ENCODE results near the gene ELOA. TPM values are rescaled to one million over a fixed set of nuclear protein-coding genes. Genes with fewer than 3 reads are reported as not detected.
"Not testable (repeated sequence)": the region's sequence is repeated elsewhere in the genome, so short reads cannot be mapped to it uniquely, and the experiment has no call there.

Gene ELOA
- total RNA-seq, 4 donors from 2014 or later, result 26.3 to 43.7 (median 31.2) TPM

- peaks cover 0 to 24% (median 18%) of the 10 kb centered on the region in 4 donors for H3K4me1 ChIP-seq
- peak overlapping the region in 2 of 4 donors; percentile 72 to 91 for H3K4me3 ChIP-seq
- no peaks in the 10 kb centered on the region for H3K9me3 ChIP-seq
- H3K36me3 ChIP-seq, result peaks cover 0 to 19% (median 0%) of the 10 kb centered on the region in 3 donors
- H3K27ac ChIP-seq, result peak overlapping the region in 3 of 4 donors; percentile 93 to 97 (median 95)
- DNase-seq, result peak in 1 of 3 donors; percentile 50
- no peaks in the 10 kb centered on the region for H3K27me3 ChIP-seq
- TF ChIP-seq, protein P1, sequence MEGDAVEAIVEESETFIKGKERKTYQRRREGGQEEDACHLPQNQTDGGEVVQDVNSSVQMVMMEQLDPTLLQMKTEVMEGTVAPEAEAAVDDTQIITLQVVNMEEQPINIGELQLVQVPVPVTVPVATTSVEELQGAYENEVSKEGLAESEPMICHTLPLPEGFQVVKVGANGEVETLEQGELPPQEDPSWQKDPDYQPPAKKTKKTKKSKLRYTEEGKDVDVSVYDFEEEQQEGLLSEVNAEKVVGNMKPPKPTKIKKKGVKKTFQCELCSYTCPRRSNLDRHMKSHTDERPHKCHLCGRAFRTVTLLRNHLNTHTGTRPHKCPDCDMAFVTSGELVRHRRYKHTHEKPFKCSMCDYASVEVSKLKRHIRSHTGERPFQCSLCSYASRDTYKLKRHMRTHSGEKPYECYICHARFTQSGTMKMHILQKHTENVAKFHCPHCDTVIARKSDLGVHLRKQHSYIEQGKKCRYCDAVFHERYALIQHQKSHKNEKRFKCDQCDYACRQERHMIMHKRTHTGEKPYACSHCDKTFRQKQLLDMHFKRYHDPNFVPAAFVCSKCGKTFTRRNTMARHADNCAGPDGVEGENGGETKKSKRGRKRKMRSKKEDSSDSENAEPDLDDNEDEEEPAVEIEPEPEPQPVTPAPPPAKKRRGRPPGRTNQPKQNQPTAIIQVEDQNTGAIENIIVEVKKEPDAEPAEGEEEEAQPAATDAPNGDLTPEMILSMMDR (IDR thresholded peaks at IDR 0.05), result no peak
- no peak for TF ChIP-seq POLR2A (IDR thresholded peaks at IDR 0.05)
Observed at GRCh38 chr1:23801876-23802275, 58.6 kb downstream of the ELOA start.

GRCh38 chr1:23802809-23803342 is 59.6 kb downstream of the ELOA start:
- H3K36me3 ChIP-seq, H3K27ac ChIP-seq: not testable (repeated sequence)

GRCh38 chr1:23803674-23804073 is 60.4 kb downstream of the ELOA start:
- peak in 1 of 3 donors; percentile 11 for DNase-seq

More at GRCh38 chr1:23802809-23803342, 59.6 kb downstream of the ELOA start:
- DNase-seq, result peak in 1 of 3 donors; percentile 2
- H3K4me1 ChIP-seq, result peaks cover 0 to 24% (median 18%) of the 10 kb centered on the region in 4 donors
- H3K4me3 ChIP-seq, H3K9me3 ChIP-seq, H3K27me3 ChIP-seq: not testable (repeated sequence)

DNA sequence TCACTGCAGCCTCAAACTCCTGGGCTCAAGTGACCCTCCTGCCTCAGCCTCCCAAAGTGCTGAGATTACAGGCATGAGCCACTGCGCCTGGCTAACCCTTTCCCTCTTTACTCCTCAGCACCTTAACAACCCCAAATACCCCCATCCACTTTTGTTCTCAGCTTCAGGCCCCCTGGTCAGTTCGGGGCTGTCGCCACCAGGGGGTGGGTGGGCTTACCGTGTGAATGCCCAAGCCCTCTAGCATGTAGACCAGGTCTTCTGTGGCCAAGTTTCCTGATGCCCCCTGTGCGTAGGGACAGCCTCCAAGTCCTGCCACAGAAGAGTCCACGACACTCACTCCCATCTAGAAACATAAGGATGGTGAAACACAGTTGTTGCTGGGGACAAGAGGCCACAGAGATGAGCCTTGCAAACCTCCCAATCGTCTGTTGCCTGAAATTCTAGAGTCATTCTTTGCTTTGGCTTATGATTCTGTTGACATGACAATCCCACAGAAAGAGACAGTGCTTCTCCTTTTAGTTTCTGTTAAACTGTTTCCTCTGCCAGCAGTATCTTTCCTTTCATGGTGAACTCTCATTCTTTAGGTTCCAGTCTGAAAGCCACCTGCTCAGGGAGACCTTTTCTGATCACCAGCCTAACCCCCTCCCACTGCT is 61.0 kb downstream of the ELOA start:
- Histone ChIP-seq H3K9me3 (no peaks in the 10 kb centered on the region), H3K4me1 (peaks cover 0 to 15% (median 15%) of the 10 kb centered on the region in 4 donors), H3K27me3 (no peaks in the 10 kb centered on the region), H3K36me3 (peaks cover 0 to 6% (median 0%) of the 10 kb centered on the region in 3 donors), H3K27ac (peak overlapping the region in 1 of 4 donors; percentile 3), H3K4me3 (no peak overlapping the region)
- peak in 1 of 3 donors; percentile 24 for DNase-seq
- TF ChIP-seq POLR2A (IDR thresholded peaks at IDR 0.05), result no peak
- TF ChIP-seq, protein P1 (IDR thresholded peaks at IDR 0.05), result no peak

More at GRCh38 chr1:23803674-23804073, 60.4 kb downstream of the ELOA start:
- no peaks in the 10 kb centered on the region for H3K9me3 ChIP-seq
- TF ChIP-seq, protein P1 (IDR thresholded peaks at IDR 0.05), result no peak
- TF ChIP-seq POLR2A (IDR thresholded peaks at IDR 0.05), result no peak
- H3K27ac ChIP-seq, result no peak overlapping the region
- H3K4me1 ChIP-seq, result peaks cover 0 to 22% (median 18%) of the 10 kb centered on the region in 4 donors
- no peak overlapping the region for H3K4me3 ChIP-seq
- H3K27me3 ChIP-seq, result no peaks in the 10 kb centered on the region
- H3K36me3 ChIP-seq, result peaks cover 0 to 6% (median 0%) of the 10 kb centered on the region in 3 donors

DNA sequence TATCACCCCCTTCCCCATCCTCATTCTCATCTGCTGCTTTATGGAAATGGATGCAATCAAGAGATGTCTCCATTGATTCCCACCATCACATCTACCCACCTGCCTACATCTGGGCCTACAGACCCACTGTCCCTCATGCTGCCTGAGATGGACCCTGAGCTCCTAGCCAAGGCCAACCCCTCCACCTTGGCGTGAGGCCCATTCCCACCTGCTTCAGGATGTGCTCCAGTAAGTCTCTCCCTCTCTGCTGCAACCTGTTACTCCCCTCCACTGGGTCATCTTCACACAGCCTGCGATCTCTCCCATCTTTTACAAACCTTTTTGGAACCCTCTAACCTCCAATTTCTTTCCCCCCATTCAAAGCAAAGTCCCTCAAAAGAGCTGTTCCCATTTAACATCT is 61.8 kb downstream of the ELOA start:
- peaks cover 0 to 6% (median 0%) of the 10 kb centered on the region in 3 donors for H3K36me3 ChIP-seq
- H3K27ac ChIP-seq, result no peak overlapping the region
- DNase-seq, result peak in 1 of 3 donors; percentile 19
- no peak for TF ChIP-seq POLR2A (IDR thresholded peaks at IDR 0.05)
- TF ChIP-seq, protein P1 (IDR thresholded peaks at IDR 0.05), result no peak
- H3K9me3 ChIP-seq, result no peaks in the 10 kb centered on the region
- peaks cover 0 to 15% (median 13%) of the 10 kb centered on the region in 4 donors for H3K4me1 ChIP-seq
- no peak overlapping the region for H3K4me3 ChIP-seq
- no peaks in the 10 kb centered on the region for H3K27me3 ChIP-seq

DNA sequence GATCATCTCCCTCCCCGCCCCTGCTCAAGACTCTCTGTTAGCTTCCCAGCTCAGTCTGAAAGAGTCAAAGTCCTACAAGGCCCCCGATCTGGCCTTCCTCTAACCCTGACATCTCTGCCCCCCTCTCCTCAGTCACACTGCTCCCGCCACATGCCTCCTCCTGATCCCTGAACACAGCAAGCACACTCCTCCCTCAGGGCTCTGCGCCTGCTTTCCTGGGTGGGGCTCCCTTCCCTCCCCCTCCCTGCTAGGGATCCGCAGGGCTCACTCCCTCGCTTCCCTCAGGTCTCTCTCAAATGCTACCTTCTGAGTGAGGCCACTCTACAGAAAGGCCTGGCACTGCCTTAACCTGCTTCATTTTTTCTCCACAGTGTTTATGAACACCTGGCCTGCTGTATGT is 63.0 kb downstream of the ELOA start:
- TF ChIP-seq, protein P1 (IDR thresholded peaks at IDR 0.05), result no peak
- TF ChIP-seq POLR2A (IDR thresholded peaks at IDR 0.05), result no peak
- H3K27ac ChIP-seq, result no peak overlapping the region
- H3K36me3 ChIP-seq, result peaks cover 0 to 6% (median 0%) of the 10 kb centered on the region in 3 donors
- no peaks in the 10 kb centered on the region for H3K27me3 ChIP-seq
- no peaks in the 10 kb centered on the region for H3K9me3 ChIP-seq
- H3K4me3 ChIP-seq, result no peak overlapping the region
- peaks cover 0 to 26% (median 9%) of the 10 kb centered on the region in 4 donors for H3K4me1 ChIP-seq
- peak in 1 of 3 donors; percentile 25 for DNase-seq

Data from Peyer's patch (tissue), 4 donors.